HEK293 (cell line): ENCODE results near the gene ANKRD35.
A peak's percentile ranks its signal among the peaks of the same experiment; 100 is the strongest.

Source experiments
- AEBP2 ChIP-seq: fragments of 450-650 bp; formaldehyde crosslinking; IDR thresholded peaks from 2 replicates; pipeline ENCODE4 v1.5.1; 2016; ENCODE audit warnings: missing biosample characterization, missing genetic modification characterization, borderline replicate concordance
- EGR2 ChIP-seq: fragments of 450-650 bp; formaldehyde crosslinking; IDR thresholded peaks from 2 replicates; pipeline ENCODE4 v1.5.1; 2016; ENCODE audit warnings: low read depth, missing biosample characterization, missing genetic modification characterization
- GLIS2 ChIP-seq: fragments of 450-650 bp; formaldehyde crosslinking; IDR thresholded peaks from 2 replicates; pipeline ENCODE4 v1.5.1; 2016; ENCODE audit warnings: missing biosample characterization, missing genetic modification characterization
- KLF16 ChIP-seq: fragments of 450-650 bp; formaldehyde crosslinking; IDR thresholded peaks from 2 replicates; pipeline ENCODE4 v1.5.1; 2017; ENCODE audit warnings: missing biosample characterization, missing genetic modification characterization
- OSR2 ChIP-seq: fragments of 450-650 bp; formaldehyde crosslinking; IDR thresholded peaks from 2 replicates; pipeline ENCODE4 v1.5.1; 2016; ENCODE audit warnings: missing biosample characterization, missing genetic modification characterization
- ZBTB21 ChIP-seq: fragments of 450-650 bp; formaldehyde crosslinking; IDR thresholded peaks from 2 replicates; pipeline ENCODE4 v1.5.1; 2017; ENCODE audit warnings: missing biosample characterization, missing genetic modification characterization
- ZBTB48 ChIP-seq: fragments of 450-650 bp; formaldehyde crosslinking; IDR thresholded peaks from 2 replicates; pipeline ENCODE4 v1.5.1; 2016; ENCODE audit warnings: missing biosample characterization, missing genetic modification characterization
- ZNF174 ChIP-seq: fragments of 450-650 bp; formaldehyde crosslinking; IDR thresholded peaks from 2 replicates; pipeline ENCODE4 v1.5.0; 2017; ENCODE audit warnings: missing biosample characterization, mild to moderate bottlenecking, missing genetic modification characterization
- ZNF184 ChIP-seq: fragments of 450-650 bp; IDR thresholded peaks from 2 replicates; pipeline ENCODE4 v1.5.1; 2018; ENCODE audit warnings: missing biosample characterization, mild to moderate bottlenecking, missing genetic modification characterization
- ZNF19 ChIP-seq: fragments of 450-650 bp; formaldehyde crosslinking; IDR thresholded peaks from 2 replicates; pipeline ENCODE4; 2016; ENCODE audit warnings: missing biosample characterization, missing genetic modification characterization, low read depth
- ZNF26 ChIP-seq: fragments of 450-650 bp; formaldehyde crosslinking; IDR thresholded peaks from 2 replicates; pipeline ENCODE4 v1.5.1; 2016; ENCODE audit warnings: missing biosample characterization, missing genetic modification characterization
- ZNF48 ChIP-seq: fragments of 450-650 bp; formaldehyde crosslinking; IDR thresholded peaks from 2 replicates; pipeline ENCODE4 v1.5.1; 2016; ENCODE audit warnings: missing biosample characterization, missing genetic modification characterization
- ZNF501 ChIP-seq: fragments of 450-650 bp; formaldehyde crosslinking; IDR thresholded peaks from 2 replicates; pipeline ENCODE4 v1.5.1; 2016; ENCODE audit warnings: missing biosample characterization, missing genetic modification characterization
- ZNF544 ChIP-seq: fragments of 450-650 bp; formaldehyde crosslinking; IDR thresholded peaks from 2 replicates; pipeline ENCODE4 v1.5.0; 2017; ENCODE audit warnings: missing biosample characterization, missing genetic modification characterization
- ZNF549 ChIP-seq: fragments of 450-650 bp; IDR thresholded peaks from 2 replicates; pipeline ENCODE4 v1.5.1; 2018; ENCODE audit warnings: missing biosample characterization, missing genetic modification characterization, mild to moderate bottlenecking, inconsistent platforms, moderate library complexity
- ZNF658 ChIP-seq: fragments of 450-650 bp; formaldehyde crosslinking; IDR thresholded peaks from 2 replicates; pipeline ENCODE4; 2016; ENCODE audit warnings: missing biosample characterization, missing genetic modification characterization
- ZSCAN4 ChIP-seq: fragments of 450-650 bp; formaldehyde crosslinking; IDR thresholded peaks from 2 replicates; pipeline ENCODE4 v1.5.1; 2017; ENCODE audit warnings: missing biosample characterization, missing genetic modification characterization
- TF ChIP-seq, protein P1 (sequence below): fragments of 450-650 bp; formaldehyde crosslinking; IDR thresholded peaks from 2 replicates; pipeline ENCODE4 v1.5.1; 2016; ENCODE audit warnings: missing biosample characterization, missing genetic modification characterization
- TF ChIP-seq, protein P2 (sequence below): fragments of 450-650 bp; formaldehyde crosslinking; IDR thresholded peaks from 2 replicates; pipeline ENCODE4 v1.5.1; 2016; ENCODE audit warnings: missing biosample characterization, missing genetic modification characterization
- TF ChIP-seq, protein P3 (sequence below): fragments of 450-650 bp; formaldehyde crosslinking; IDR thresholded peaks from 2 replicates; pipeline ENCODE4 v1.5.1; 2016; ENCODE audit warnings: missing biosample characterization, missing genetic modification characterization
- TF ChIP-seq, protein P4 (sequence below): fragments of 450-650 bp; formaldehyde crosslinking; IDR thresholded peaks from 2 replicates; pipeline ENCODE4 v1.5.1; 2016; ENCODE audit warnings: missing biosample characterization, missing genetic modification characterization
- TF ChIP-seq, protein P5 (sequence below): fragments of 450-650 bp; formaldehyde crosslinking; IDR thresholded peaks from 2 replicates; pipeline ENCODE4 v1.5.1; 2016; ENCODE audit warnings: missing biosample characterization, missing genetic modification characterization

The ANKRD35 gene

DNA sequence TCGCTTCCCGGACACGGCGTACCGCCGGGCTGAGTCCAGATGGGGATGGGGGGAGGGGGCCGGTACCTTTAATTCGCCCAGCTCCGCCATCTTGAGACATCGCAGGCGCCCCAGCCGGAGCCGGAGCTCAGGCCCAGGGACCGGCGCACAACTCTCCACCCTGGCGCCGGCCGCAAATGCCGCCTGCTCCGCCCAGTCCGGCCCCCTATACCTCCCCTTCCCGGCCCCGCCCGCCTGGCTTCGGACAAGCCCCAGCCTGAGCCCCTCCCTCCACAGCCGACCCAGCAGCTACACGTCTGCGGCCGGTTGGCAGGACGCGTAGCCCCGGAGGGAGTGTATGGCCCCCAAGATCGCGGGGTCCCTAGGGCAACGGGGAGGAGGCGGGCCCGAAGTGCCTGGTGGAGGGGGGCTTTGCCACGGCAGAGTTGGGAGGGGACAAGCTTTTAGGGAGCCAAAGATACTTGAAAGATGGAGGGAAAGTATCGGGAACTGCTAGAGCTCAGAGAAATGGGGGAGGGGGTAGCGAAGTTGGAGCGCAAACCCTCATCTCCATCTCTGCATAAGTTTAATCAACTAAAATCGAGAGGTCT, 26.7 kb downstream of the ANKRD35 start, which contains the start of gene PIAS3 (continued):
- TF ChIP-seq, protein P1, sequence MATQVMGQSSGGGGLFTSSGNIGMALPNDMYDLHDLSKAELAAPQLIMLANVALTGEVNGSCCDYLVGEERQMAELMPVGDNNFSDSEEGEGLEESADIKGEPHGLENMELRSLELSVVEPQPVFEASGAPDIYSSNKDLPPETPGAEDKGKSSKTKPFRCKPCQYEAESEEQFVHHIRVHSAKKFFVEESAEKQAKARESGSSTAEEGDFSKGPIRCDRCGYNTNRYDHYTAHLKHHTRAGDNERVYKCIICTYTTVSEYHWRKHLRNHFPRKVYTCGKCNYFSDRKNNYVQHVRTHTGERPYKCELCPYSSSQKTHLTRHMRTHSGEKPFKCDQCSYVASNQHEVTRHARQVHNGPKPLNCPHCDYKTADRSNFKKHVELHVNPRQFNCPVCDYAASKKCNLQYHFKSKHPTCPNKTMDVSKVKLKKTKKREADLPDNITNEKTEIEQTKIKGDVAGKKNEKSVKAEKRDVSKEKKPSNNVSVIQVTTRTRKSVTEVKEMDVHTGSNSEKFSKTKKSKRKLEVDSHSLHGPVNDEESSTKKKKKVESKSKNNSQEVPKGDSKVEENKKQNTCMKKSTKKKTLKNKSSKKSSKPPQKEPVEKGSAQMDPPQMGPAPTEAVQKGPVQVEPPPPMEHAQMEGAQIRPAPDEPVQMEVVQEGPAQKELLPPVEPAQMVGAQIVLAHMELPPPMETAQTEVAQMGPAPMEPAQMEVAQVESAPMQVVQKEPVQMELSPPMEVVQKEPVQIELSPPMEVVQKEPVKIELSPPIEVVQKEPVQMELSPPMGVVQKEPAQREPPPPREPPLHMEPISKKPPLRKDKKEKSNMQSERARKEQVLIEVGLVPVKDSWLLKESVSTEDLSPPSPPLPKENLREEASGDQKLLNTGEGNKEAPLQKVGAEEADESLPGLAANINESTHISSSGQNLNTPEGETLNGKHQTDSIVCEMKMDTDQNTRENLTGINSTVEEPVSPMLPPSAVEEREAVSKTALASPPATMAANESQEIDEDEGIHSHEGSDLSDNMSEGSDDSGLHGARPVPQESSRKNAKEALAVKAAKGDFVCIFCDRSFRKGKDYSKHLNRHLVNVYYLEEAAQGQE (tag by site-specific recombination), result no peak
- TF ChIP-seq ZNF501 (tag by site-specific recombination) (no peak; the same call in 1 of the 2 replicates), ZNF26 (tag by site-specific recombination) (no peak), ZNF48 (tag by site-specific recombination) (no peak), OSR2 (tag by site-specific recombination) (no peak), ZBTB21 (tag by site-specific recombination) (no peak), KLF16 (peak; percentile 84; the same call in 1 of the 2 replicates), GLIS2 (tag by site-specific recombination) (peak; percentile 94), EGR2 (no peak), ZNF184 (tag by site-specific recombination) (no peak), ZNF19 (no peak), ZNF544 (tag by site-specific recombination) (no peak), ZSCAN4 (tag by site-specific recombination) (no peak), ZNF549 (no peak), ZBTB48 (tag by site-specific recombination) (peak; percentile 99), AEBP2 (tag by site-specific recombination) (no peak), ZNF658 (tag by site-specific recombination) (no peak), ZNF174 (no peak)
- TF ChIP-seq, protein P2, sequence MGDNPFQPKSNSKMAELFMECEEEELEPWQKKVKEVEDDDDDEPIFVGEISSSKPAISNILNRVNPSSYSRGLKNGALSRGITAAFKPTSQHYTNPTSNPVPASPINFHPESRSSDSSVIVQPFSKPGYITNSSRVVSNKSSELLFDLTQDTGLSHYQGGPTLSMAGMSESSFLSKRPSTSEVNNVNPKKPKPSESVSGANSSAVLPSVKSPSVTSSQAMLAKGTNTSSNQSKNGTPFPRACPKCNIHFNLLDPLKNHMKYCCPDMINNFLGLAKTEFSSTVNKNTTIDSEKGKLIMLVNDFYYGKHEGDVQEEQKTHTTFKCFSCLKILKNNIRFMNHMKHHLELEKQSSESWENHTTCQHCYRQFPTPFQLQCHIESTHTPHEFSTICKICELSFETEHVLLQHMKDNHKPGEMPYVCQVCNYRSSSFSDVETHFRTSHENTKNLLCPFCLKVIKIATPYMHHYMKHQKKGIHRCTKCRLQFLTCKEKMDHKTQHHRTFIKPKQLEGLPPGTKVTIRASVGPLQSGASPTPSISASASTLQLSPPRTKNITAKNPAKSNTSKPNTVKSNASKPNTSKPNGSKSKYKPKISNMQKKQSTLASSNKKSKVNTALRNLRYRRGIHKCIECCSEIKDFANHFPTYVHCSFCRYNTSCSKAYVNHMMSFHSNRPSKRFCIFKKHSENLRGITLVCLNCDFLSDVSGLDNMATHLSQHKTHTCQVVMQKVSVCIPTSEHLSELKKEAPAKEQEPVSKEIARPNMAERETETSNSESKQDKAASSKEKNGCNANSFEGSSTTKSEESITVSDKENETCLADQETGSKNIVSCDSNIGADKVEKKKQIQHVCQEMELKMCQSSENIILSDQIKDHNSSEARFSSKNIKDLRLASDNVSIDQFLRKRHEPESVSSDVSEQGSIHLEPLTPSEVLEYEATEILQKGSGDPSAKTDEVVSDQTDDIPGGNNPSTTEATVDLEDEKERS (tag by site-specific recombination), result no peak
- TF ChIP-seq, protein P3, sequence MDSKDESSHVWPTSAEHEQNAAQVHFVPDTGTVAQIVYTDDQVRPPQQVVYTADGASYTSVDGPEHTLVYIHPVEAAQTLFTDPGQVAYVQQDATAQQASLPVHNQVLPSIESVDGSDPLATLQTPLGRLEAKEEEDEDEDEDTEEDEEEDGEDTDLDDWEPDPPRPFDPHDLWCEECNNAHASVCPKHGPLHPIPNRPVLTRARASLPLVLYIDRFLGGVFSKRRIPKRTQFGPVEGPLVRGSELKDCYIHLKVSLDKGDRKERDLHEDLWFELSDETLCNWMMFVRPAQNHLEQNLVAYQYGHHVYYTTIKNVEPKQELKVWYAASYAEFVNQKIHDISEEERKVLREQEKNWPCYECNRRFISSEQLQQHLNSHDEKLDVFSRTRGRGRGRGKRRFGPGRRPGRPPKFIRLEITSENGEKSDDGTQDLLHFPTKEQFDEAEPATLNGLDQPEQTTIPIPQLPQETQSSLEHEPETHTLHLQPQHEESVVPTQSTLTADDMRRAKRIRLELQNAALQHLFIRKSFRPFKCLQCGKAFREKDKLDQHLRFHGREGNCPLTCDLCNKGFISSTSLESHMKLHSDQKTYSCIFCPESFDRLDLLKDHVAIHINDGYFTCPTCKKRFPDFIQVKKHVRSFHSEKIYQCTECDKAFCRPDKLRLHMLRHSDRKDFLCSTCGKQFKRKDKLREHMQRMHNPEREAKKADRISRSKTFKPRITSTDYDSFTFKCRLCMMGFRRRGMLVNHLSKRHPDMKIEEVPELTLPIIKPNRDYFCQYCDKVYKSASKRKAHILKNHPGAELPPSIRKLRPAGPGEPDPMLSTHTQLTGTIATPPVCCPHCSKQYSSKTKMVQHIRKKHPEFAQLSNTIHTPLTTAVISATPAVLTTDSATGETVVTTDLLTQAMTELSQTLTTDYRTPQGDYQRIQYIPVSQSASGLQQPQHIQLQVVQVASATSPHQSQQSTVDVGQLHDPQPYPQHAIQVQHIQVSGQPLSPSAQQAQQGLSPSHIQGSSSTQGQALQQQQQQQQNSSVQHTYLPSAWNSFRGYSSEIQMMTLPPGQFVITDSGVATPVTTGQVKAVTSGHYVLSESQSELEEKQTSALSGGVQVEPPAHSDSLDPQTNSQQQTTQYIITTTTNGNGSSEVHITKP (tag by site-specific recombination), result peak; percentile 64
- TF ChIP-seq, protein P4, sequence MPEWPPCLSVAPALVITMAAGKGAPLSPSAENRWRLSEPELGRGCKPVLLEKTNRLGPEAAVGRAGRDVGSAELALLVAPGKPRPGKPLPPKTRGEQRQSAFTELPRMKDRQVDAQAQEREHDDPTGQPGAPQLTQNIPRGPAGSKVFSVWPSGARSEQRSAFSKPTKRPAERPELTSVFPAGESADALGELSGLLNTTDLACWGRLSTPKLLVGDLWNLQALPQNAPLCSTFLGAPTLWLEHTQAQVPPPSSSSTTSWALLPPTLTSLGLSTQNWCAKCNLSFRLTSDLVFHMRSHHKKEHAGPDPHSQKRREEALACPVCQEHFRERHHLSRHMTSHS (tag by site-specific recombination), result no peak
- TF ChIP-seq, protein P5, sequence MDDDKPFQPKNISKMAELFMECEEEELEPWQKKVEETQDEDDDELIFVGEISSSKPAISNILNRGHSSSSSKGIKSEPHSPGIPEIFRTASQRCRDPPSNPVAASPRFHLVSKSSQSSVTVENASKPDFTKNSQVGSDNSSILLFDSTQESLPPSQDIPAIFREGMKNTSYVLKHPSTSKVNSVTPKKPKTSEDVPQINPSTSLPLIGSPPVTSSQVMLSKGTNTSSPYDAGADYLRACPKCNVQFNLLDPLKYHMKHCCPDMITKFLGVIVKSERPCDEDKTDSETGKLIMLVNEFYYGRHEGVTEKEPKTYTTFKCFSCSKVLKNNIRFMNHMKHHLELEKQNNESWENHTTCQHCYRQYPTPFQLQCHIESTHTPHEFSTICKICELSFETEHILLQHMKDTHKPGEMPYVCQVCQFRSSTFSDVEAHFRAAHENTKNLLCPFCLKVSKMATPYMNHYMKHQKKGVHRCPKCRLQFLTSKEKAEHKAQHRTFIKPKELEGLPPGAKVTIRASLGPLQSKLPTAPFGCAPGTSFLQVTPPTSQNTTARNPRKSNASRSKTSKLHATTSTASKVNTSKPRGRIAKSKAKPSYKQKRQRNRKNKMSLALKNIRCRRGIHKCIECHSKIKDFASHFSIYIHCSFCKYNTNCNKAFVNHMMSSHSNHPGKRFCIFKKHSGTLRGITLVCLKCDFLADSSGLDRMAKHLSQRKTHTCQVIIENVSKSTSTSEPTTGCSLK (tag by site-specific recombination), result no peak
